ENCODE measurements around the gene CGB8. TPM values are rescaled to one million over a fixed set of nuclear protein-coding genes. Genes with fewer than 3 reads are reported as not detected.
"Not testable (repeated sequence)": the region's sequence is repeated elsewhere in the genome, so short reads cannot be mapped to it uniquely, and the experiment has no call there.

The CGB8 gene
- 4.5 TPM in 1 of 2 replicates, not detected in the other for total RNA-seq (2014; rRNA removed; shearing (Covaris generic))
- polyA plus RNA-seq (2016; fragmentation: Nextera tagmentation; extraction: Ambion mirVana), result 1.9 and 2.0 TPM in 2 replicates

DNA sequence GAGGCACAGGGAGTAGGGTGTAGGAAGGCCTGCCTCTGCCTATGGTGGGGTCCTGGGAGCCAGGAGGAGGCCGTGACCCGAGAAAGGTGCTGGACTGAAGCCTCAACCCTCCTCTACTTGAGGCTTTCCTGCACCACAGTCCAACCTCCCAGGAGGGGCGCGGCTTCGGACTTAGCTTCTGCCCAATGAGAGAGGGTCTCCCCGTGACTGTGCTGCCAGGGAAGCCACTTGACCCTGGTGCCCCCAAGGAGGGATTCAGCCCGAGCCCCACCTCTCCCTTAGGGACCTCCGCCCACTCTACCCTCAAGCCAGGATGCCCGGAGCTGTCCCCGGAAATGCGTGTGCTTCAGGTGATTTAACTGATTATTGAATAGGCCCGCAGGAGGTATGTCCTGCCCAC is at the start of gene CGB8:
Gene CGB8 (minus strand): TSS at position 101 of the 400 bp plus-strand sequence. CDS start 372 bp downstream, outside the sequence.
- H3K4me1 ChIP-seq (ENCODE audit: insufficient read depth); H3K27me3 ChIP-seq (replicated peaks; ENCODE audit: insufficient read depth); H3F3A ChIP-seq (ENCODE audit: insufficient read depth); H3K79me2 ChIP-seq (ENCODE audit: insufficient read depth); H2AFZ ChIP-seq; H4K20me1 ChIP-seq (ENCODE audit: insufficient read depth); H3K36me3 ChIP-seq (ENCODE audit: low read depth); H3K4me2 ChIP-seq (ENCODE audit: unreplicated experiment); DNase-seq; H3K9me2 ChIP-seq (ENCODE audit: insufficient read depth); H3K27ac ChIP-seq; in situ Hi-C loops (cut with MboI); H3K9ac ChIP-seq; H3K9me3 ChIP-seq (ENCODE audit: low read depth); H3K4me3 ChIP-seq: not testable (repeated sequence)
- WGBS, 2 experiments (ENCODE audit: low coverage in 1 of 2, low lambda C conversion rate in 2 of 2, missing lambda C conversion rate in 2 of 2), result 70 to 89% methylated on average over 5 to 10 of the region's 12 CpGs

DNA sequence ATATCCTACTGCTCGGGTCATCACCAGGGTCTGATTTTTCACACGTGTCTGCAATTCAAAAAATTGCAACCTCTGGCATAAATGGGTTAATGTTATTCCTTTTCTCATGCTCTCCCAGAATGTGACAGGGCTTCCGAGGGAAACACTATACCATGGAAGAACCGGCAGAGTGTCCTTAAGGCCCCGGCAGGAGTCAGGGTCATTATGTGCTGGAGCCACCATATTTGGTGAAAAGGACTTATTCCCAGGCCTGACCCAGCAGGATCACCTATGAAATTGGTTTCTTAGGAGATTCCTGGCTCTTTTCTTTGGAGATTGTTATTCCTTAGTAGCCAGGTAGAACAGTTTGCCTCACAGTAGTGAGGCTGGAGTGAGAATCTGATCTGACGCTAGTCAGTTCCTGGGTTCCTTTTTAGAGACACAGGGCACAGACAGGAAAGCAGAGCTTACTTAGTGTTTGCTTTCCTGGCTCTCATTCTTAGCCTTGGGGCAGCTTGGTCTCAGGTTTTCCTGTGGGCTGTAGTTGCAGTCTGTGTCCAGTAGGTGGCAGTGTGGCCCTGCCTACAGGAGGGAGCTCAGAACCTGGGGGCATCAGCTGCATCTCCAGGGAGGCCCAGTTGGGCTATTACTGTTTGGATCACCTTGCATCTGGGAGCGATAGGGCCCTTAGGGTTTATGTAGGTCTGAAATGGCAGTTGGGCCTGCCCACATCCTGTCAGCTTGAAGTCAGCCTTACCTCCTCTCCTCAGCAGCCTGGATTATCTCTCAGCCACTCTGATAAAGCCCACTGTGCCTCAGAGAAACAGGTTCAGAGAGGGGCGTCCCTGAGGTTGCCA is 48.8 kb upstream of the CGB8 start:
- TF ChIP-seq EZH2 (IDR thresholded peaks at IDR 0.05; ENCODE audit: insufficient read depth, poor library complexity, severe bottlenecking), result no peak
- no peak for TF ChIP-seq EZH2phosphoT487 (IDR thresholded peaks at IDR 0.05; ENCODE audit: insufficient read depth, low read depth)
- Histone ChIP-seq H3K4me1 (ENCODE audit: insufficient read depth) (no peaks in the 10 kb centered on the region), H3K79me2 (ENCODE audit: insufficient read depth) (peaks cover 84% of the 10 kb centered on the region), H3K27ac (no peak overlapping the region), H3K27me3 (replicated peaks; ENCODE audit: insufficient read depth) (no peaks in the 10 kb centered on the region), H3F3A (ENCODE audit: insufficient read depth) (peaks cover 41% of the 10 kb centered on the region), H3K36me3 (ENCODE audit: low read depth) (peaks cover 54% of the 10 kb centered on the region), H3K9ac (no peak overlapping the region), H4K20me1 (ENCODE audit: insufficient read depth) (peaks cover 6% of the 10 kb centered on the region), H3K4me3 (no peak overlapping the region), H3K9me2 (ENCODE audit: insufficient read depth) (no peaks in the 10 kb centered on the region), H2AFZ (no peak overlapping the region), H3K4me2 (ENCODE audit: unreplicated experiment) (no peak overlapping the region), H3K9me3 (ENCODE audit: low read depth) (no peaks in the 10 kb centered on the region)
- WGBS, 2 experiments (ENCODE audit: low coverage in 1 of 2, low lambda C conversion rate in 2 of 2, missing lambda C conversion rate in 2 of 2), result 32 to 36% methylated on average over 8 of the region's 8 CpGs
- in situ Hi-C loops (cut with MboI), result loop anchor here (10.0 kb wide), 1 partner anchor 107 kb away; no protein-coding TSS in a partner anchor
- peak; percentile 79 for DNase-seq

DNA sequence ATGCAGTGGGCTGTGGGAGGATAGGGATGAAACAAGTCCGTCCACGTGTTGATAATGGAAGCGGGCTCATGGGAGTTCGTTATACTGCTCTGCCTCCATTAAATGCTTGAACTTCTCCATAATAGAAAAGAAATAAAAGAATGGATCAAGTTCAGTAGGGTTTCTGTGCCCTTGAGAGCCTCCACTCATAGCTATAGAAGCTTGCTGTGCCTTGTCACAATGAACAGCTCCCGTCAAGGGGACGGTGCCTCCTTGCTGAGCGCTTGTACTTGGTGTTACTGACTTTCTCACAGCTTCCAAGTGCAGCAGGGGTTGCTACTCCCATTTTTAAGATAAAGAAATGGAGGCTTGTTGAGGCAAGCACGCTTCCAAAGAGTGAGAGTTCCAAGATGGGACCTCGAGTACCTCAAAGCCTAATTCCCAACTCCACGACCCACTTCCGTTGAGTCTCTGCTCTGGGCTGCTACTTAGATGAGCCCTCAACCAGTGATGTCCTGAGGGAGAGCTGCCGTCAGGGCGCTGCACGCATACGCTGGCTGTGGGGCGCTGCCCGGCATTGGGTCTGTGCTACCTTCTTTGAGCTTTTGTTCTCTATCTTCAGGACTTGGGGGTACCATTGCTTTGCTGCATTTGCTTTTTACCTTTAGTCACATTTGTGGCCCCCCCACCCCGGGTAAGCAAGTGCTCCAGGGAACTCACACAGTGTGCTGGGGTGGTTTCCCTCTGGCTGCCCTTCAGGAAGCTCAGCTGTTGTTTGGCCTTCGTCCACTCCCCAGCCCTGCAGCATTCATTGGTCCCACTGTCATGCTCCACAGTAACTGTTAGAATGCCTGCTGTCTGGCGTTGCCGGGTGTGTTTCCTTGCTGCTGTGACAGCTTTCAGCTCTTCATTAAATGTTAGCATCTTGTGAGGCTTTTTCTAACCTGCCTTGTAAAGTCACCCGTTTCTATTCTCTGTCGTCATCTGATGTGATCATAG is 45.9 kb upstream of the CGB8 start:
- H3K9me2 ChIP-seq (ENCODE audit: insufficient read depth), result no peaks in the 10 kb centered on the region
- no peak overlapping the region for H3K9ac ChIP-seq
- in situ Hi-C loops (cut with MboI), result loop anchor here (10.0 kb wide), 1 partner anchor 110 kb away; no protein-coding TSS in a partner anchor
- no peak overlapping the region for H3K4me2 ChIP-seq (ENCODE audit: unreplicated experiment)
- H3K79me2 ChIP-seq (ENCODE audit: insufficient read depth), result peaks cover 99% of the 10 kb centered on the region
- DNase-seq, result peak; percentile 25
- H4K20me1 ChIP-seq (ENCODE audit: insufficient read depth), result peaks cover 11% of the 10 kb centered on the region
- no peak overlapping the region for H3K4me3 ChIP-seq
- no peaks in the 10 kb centered on the region for H3K9me3 ChIP-seq (ENCODE audit: low read depth)
- no peaks in the 10 kb centered on the region for H3K27me3 ChIP-seq (replicated peaks; ENCODE audit: insufficient read depth)
- H3K4me1 ChIP-seq (ENCODE audit: insufficient read depth), result no peaks in the 10 kb centered on the region
- TF ChIP-seq EZH2 (IDR thresholded peaks at IDR 0.05; ENCODE audit: insufficient read depth, poor library complexity, severe bottlenecking) (no peak), EZH2phosphoT487 (IDR thresholded peaks at IDR 0.05; ENCODE audit: insufficient read depth, low read depth) (no peak)
- H2AFZ ChIP-seq, result no peak overlapping the region
- WGBS, 2 experiments (ENCODE audit: low coverage in 1 of 2, low lambda C conversion rate in 2 of 2, missing lambda C conversion rate in 2 of 2), result 67 to 71% methylated on average over 23 of the region's 23 CpGs
- peaks cover 74% of the 10 kb centered on the region for H3K36me3 ChIP-seq (ENCODE audit: low read depth)
- H3F3A ChIP-seq (ENCODE audit: insufficient read depth), result peaks cover 41% of the 10 kb centered on the region
- H3K27ac ChIP-seq, result no peak overlapping the region

DNA sequence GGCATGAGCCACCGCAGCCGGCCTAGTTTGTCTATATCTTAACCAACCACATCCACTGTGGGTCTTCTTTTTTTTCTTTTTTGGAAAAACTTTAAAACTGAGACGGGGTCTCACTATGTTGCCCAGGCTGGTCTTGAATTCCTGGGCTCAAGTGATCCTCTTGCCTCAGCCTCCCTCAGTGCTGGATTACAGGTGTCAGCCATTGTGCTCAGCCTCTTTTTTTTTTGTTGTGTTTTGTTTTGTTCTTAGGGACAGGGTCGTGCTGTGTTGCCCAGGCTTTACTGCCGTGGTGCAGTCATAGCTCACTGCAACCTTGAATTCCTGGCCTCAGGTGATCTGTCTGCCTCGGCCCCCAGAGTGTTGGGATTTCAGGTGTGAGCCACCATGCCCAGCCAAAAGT is 43.8 kb upstream of the CGB8 start:
- Histone ChIP-seq H3K9ac (no peak overlapping the region), H3K4me3 (no peak overlapping the region), H3K9me2 (ENCODE audit: insufficient read depth) (no peaks in the 10 kb centered on the region), H4K20me1 (ENCODE audit: insufficient read depth) (peaks cover 5% of the 10 kb centered on the region; the same call in 1 of the 2 replicates), H3F3A (ENCODE audit: insufficient read depth) (peaks cover 41% of the 10 kb centered on the region), H2AFZ (no peak overlapping the region), H3K79me2 (ENCODE audit: insufficient read depth) (peaks cover 100% of the 10 kb centered on the region), H3K27me3 (replicated peaks; ENCODE audit: insufficient read depth) (no peaks in the 10 kb centered on the region), H3K36me3 (ENCODE audit: low read depth) (peaks cover 55% of the 10 kb centered on the region), H3K27ac (no peak overlapping the region), H3K9me3 (ENCODE audit: low read depth) (no peaks in the 10 kb centered on the region), H3K4me1 (ENCODE audit: insufficient read depth) (0 out of 2 replicates have a peak, but pooled peaks cover under 1% of the 10 kb centered on the region), H3K4me2 (ENCODE audit: unreplicated experiment) (no peak overlapping the region)
- no peak for DNase-seq
- TF ChIP-seq EZH2 (IDR thresholded peaks at IDR 0.05; ENCODE audit: insufficient read depth, poor library complexity, severe bottlenecking) (no peak), EZH2phosphoT487 (IDR thresholded peaks at IDR 0.05; ENCODE audit: insufficient read depth, low read depth) (no peak)
- in situ Hi-C loops (cut with MboI), result loop anchor here (10.0 kb wide), 1 partner anchor 112 kb away; no protein-coding TSS in a partner anchor
- WGBS, 2 experiments (ENCODE audit: low coverage in 1 of 2, low lambda C conversion rate in 2 of 2, missing lambda C conversion rate in 2 of 2), result 90 to 95% methylated on average over 6 of the region's 6 CpGs

All from GM23248 (cell line).